Naive thymus-derived CD4-positive, alpha-beta T cell (primary cell): Measurements from ENCODE around the gene NBEA. TPM values are rescaled to one million over a fixed set of nuclear protein-coding genes. Genes with fewer than 3 reads are reported as not detected.
"Not testable (repeated sequence)": the region's sequence is repeated elsewhere in the genome, so short reads cannot be mapped to it uniquely, and the experiment has no call there.

Experiments
- ATAC-seq: fragments of 150-1000 bp; cut with Tn5 transposase; 2 replicates; pipeline ENCODE4 v1.10.0; 2021; ENCODE audit warnings: mild to moderate bottlenecking, moderate library complexity
- CTCF ChIA-PET: fragments of 350-600 bp; sonication (Branson Sonifier 250); formaldehyde crosslinking; loops from one replicate; lab custom pipeline; 2021; ENCODE audit warnings: antibody characterized with exemption; lab: Charles Lee
- POLR2A ChIA-PET: fragments of 350-600 bp; sonication (Branson Sonifier 250); formaldehyde crosslinking; loops from one replicate; lab custom pipeline; 2021; ENCODE audit warnings: antibody characterized with exemption, inconsistent platforms; lab: Charles Lee
- DNase-seq, 9 donors: peaks; one replicate each; pipeline versions ENCODE4 v3.0.0 to v3.0.0-alpha.2; 2020 to 2022; ENCODE audit warnings: mixed read lengths in 1 of 9
- H3K27ac ChIP-seq: one replicate; pipeline ENCODE4 v1.7.0; 2013; ENCODE audit warnings: mild to moderate bottlenecking, low read depth, low read length, moderate library complexity
- H3K27me3 ChIP-seq, 2 donors: one replicate each; pipeline ENCODE4 v1.7.0; 2013; ENCODE audit warnings: low read length in 2 of 2, mild to moderate bottlenecking in 2 of 2, moderate library complexity in 2 of 2; ENCODE audit not compliant: control insufficient read depth in 2 of 2, insufficient read depth in 2 of 2
- H3K36me3 ChIP-seq, 3 experiments: 1 replicate in 2 of 3; 2 replicates in 1 of 3; pipeline ENCODE4 v1.7.0; 2013; ENCODE audit warnings: low read length in 3 of 3, mild to moderate bottlenecking in 3 of 3, moderate library complexity in 1 of 3; ENCODE audit not compliant: insufficient read depth in 3 of 3, control insufficient read depth in 2 of 3
- H3K4me1 ChIP-seq, 2 donors: one replicate each; pipeline ENCODE4 v1.7.0; 2013; ENCODE audit warnings: low read length in 2 of 2, mild to moderate bottlenecking in 2 of 2, moderate library complexity in 1 of 2; ENCODE audit not compliant: control insufficient read depth in 2 of 2, insufficient read depth in 2 of 2
- H3K4me3 ChIP-seq: 2 replicates; pipeline ENCODE4 v1.7.0; 2013; ENCODE audit warnings: mild to moderate bottlenecking, low read length
- H3K9me3 ChIP-seq, 3 experiments: 1 replicate in 2 of 3; 2 replicates in 1 of 3; pipeline ENCODE4 v1.7.0; 2013; ENCODE audit warnings: low read length in 3 of 3; ENCODE audit not compliant: control insufficient read depth in 2 of 3
- H3K27ac Mint-ChIP-seq, 9 donors: one replicate each; pipeline ENCODE4 v1.8.0; 2020 to 2022; ENCODE audit warnings: mixed read lengths in 9 of 9, mild to moderate bottlenecking in 8 of 9, moderate library complexity in 5 of 9, inconsistent platforms in 2 of 9
- H3K27me3 Mint-ChIP-seq, 5 donors: one replicate each; pipeline ENCODE4 v1.8.0; 2021 to 2022; ENCODE audit warnings: mixed read lengths in 5 of 5, mild to moderate bottlenecking in 1 of 5
- H3K36me3 Mint-ChIP-seq, 5 donors: one replicate each; pipeline ENCODE4 v1.8.0; 2020 to 2022; ENCODE audit warnings: mixed read lengths in 5 of 5, mild to moderate bottlenecking in 3 of 5, inconsistent platforms in 1 of 5
- H3K4me1 Mint-ChIP-seq, 7 donors: one replicate each; pipeline ENCODE4 v1.8.0; 2020 to 2022; ENCODE audit warnings: mixed read lengths in 7 of 7, mild to moderate bottlenecking in 3 of 7, inconsistent platforms in 1 of 7
- H3K4me3 Mint-ChIP-seq, 10 donors: one replicate each; pipeline ENCODE4 v1.8.0; 2020 to 2022; ENCODE audit warnings: mild to moderate bottlenecking in 10 of 10, mixed read lengths in 10 of 10, moderate library complexity in 6 of 10, inconsistent platforms in 2 of 10
- H3K9me3 Mint-ChIP-seq, 11 donors: one replicate each; pipeline ENCODE4 v1.8.0; 2020 to 2022; ENCODE audit warnings: mixed read lengths in 11 of 11, mild to moderate bottlenecking in 4 of 11, inconsistent platforms in 1 of 11, moderate library complexity in 1 of 11
- intact Hi-C, 2 donors: fragments of 100-400 bp; cut with micrococcal nuclease; formaldehyde crosslinking; loops; one replicate each; pipeline ENCODE4 v1.15.1; 2023
- polyA plus RNA-seq, 2 donors: library from polyadenylated mRNA; unstranded; fragments of 300-500 nt; fragmentation: Illumina TruSeq; gene quantifications; one replicate each; pipeline ENCODE4 v1.2.3, GENCODE V29; 2021
- total RNA-seq, 6 experiments: library from RNA in 5 of 6; stranded (reverse) in 5 of 6; gene quantifications; 1 replicate in 5 of 6; 2 replicates in 1 of 6; pipeline ENCODE4 v1.2.3 and lab custom pipeline; 2021 to 2026

NBEA gene
- total and polyA plus RNA-seq, 7 experiments from 2014 or later: 0.15 to 6.3 (median 3.2) TPM

DNA sequence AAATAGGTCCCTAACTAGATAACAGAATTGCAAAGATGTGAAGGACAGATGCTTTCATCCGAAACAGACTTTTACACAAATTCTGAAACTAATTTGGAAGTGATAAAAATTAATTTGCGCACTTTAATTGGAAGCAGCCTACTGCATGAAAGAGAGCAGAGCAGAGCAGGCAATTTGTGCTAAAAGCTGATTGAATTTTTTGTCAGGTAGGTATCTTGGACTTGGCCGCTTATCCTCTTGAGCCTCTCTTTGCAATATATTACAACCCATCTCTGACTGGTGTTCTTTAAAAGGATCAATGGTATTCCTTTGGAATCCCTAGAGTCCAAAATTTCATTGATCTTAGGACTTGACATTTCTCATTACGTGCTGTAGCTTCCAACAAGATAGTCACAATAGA, 717.7 kb downstream of the NBEA start:
- H3K27ac Mint-ChIP-seq: no peak overlapping the region
- peaks cover 0 to 2% (median 0%) of the 10 kb centered on the region in 7 donors for H3K4me1 Mint-ChIP-seq
- intact Hi-C loops: no loop called here
- no peaks in the 10 kb centered on the region for H3K27me3 Mint-ChIP-seq
- ATAC-seq (no peak), DNase-seq (no peak)
- H3K9me3 ChIP-seq: no peaks in the 10 kb centered on the region
- no peaks in the 10 kb centered on the region for H3K4me1 ChIP-seq
- H3K9me3 Mint-ChIP-seq: no peaks in the 10 kb centered on the region
- H3K27ac ChIP-seq: no peak overlapping the region
- CTCF ChIA-PET: no interaction called here
- H3K27me3 ChIP-seq: no peaks in the 10 kb centered on the region
- no peaks in the 10 kb centered on the region for H3K36me3 ChIP-seq
- POLR2A ChIA-PET: no interaction called here
- no peak overlapping the region for H3K4me3 Mint-ChIP-seq
- H3K36me3 Mint-ChIP-seq: peaks cover 0 to 7% (median 0%) of the 10 kb centered on the region in 5 donors
- no peak overlapping the region for H3K4me3 ChIP-seq

DNA sequence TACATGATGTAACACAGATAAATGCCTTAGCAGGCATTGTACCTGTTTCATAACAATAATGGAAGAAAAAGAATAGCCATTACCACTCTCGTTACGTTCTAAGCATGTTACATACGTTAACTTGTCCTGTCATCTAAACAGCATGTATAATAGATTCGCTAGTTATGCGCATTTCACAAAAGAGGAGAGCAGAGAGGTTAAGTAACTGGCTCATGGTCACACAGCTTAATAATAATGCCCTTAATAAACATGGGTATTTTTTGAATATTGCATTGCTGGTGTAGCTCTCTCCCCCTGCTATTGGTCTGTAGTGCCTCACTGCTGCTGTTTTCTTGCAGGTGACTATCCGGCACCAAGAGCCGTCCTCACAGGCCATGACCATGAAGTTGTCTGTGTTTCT, 722.7 kb downstream of the NBEA start:
- DNase-seq (no peak), ATAC-seq (no peak)
- H3K36me3 Mint-ChIP-seq: peaks cover 0 to 7% (median 0%) of the 10 kb centered on the region in 5 donors
- H3K27me3 Mint-ChIP-seq: no peaks in the 10 kb centered on the region
- intact Hi-C loops: no loop called here
- H3K9me3 Mint-ChIP-seq: peaks cover 0 to 2% (median 0%) of the 10 kb centered on the region in 11 donors
- ChIA-PET POLR2A (no interaction called here), CTCF (no interaction called here)
- H3K27me3 ChIP-seq: no peaks in the 10 kb centered on the region
- H3K27ac ChIP-seq: no peak overlapping the region
- no peaks in the 10 kb centered on the region for H3K9me3 ChIP-seq
- no peak overlapping the region for H3K4me3 Mint-ChIP-seq
- H3K4me3 ChIP-seq: no peak overlapping the region
- no peaks in the 10 kb centered on the region for H3K4me1 ChIP-seq
- H3K27ac Mint-ChIP-seq: no peak overlapping the region
- no peaks in the 10 kb centered on the region for H3K36me3 ChIP-seq
- H3K4me1 Mint-ChIP-seq: peaks cover 0 to 2% (median 0%) of the 10 kb centered on the region in 7 donors

DNA sequence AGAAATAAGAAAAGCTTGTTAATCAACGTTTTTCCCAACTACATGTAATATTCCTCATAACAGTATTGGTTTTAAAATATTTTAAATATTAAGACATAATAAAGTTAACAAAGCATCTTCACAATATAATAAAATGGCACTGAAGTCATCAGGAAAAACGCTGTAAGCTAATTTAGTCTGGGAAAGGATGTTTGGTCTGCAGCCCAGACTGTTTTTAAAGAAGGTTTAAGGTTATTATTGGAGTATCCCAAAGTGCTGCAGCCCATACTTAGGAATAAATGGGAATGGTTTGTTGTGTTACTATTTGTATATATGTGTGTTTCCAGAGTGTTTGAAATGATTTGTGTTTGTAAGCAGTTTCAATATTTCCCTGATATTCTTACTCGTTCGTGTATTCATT, 727.3 kb downstream of the NBEA start:
- intact Hi-C loops: no loop called here
- H3K27me3 ChIP-seq: no peaks in the 10 kb centered on the region
- no peak for ATAC-seq
- ChIA-PET POLR2A (no interaction called here), CTCF (no interaction called here)
- no peaks in the 10 kb centered on the region for H3K36me3 ChIP-seq
- peaks cover 0 to 11% (median 0%) of the 10 kb centered on the region in 5 donors for H3K36me3 Mint-ChIP-seq
- H3K4me3 Mint-ChIP-seq: no peak overlapping the region
- no peak for DNase-seq
- H3K9me3 ChIP-seq: no peaks in the 10 kb centered on the region
- H3K4me1 Mint-ChIP-seq: no peaks in the 10 kb centered on the region
- no peaks in the 10 kb centered on the region for H3K4me1 ChIP-seq
- no peak overlapping the region for H3K27ac ChIP-seq
- no peak overlapping the region for H3K4me3 ChIP-seq
- peaks cover 0 to 2% (median 0%) of the 10 kb centered on the region in 11 donors for H3K9me3 Mint-ChIP-seq
- no peak overlapping the region for H3K27ac Mint-ChIP-seq
- no peaks in the 10 kb centered on the region for H3K27me3 Mint-ChIP-seq

DNA sequence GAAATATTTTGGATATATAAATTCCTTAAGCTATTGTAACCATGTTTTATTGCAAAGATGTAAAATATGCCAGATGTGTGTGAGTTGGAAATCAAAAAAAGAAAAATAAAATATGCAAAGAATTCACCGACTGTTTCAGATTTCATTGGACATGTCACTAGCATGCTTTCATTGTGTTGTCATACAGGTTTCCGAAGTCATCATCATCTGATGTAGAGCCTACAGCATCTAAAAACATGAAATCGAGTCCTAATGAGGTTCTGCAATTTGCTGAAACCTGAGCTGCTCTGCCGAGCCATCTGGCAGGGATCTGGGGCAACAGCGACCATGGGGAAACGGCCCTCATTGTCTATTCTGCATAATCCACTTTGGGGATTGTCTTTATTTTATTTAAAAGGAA, 730.5 kb downstream of the NBEA start:
- Mint-ChIP-seq H3K27me3 (no peaks in the 10 kb centered on the region), H3K27ac (no peak overlapping the region), H3K4me3 (no peak overlapping the region), H3K36me3 (peaks cover 0 to 11% (median 0%) of the 10 kb centered on the region in 5 donors), H3K9me3 (peaks cover 0 to 7% (median 0%) of the 10 kb centered on the region in 11 donors), H3K4me1 (no peaks in the 10 kb centered on the region)
- ChIA-PET CTCF (no interaction called here), POLR2A (no interaction called here)
- H3K4me3 ChIP-seq: no peak overlapping the region
- no peak for ATAC-seq
- H3K27ac ChIP-seq: no peak overlapping the region
- no peaks in the 10 kb centered on the region for H3K9me3 ChIP-seq
- H3K4me1 ChIP-seq: no peaks in the 10 kb centered on the region
- DNase-seq: no peak
- H3K36me3 ChIP-seq: no peaks in the 10 kb centered on the region
- intact Hi-C loops: no loop called here
- no peaks in the 10 kb centered on the region for H3K27me3 ChIP-seq

DNA sequence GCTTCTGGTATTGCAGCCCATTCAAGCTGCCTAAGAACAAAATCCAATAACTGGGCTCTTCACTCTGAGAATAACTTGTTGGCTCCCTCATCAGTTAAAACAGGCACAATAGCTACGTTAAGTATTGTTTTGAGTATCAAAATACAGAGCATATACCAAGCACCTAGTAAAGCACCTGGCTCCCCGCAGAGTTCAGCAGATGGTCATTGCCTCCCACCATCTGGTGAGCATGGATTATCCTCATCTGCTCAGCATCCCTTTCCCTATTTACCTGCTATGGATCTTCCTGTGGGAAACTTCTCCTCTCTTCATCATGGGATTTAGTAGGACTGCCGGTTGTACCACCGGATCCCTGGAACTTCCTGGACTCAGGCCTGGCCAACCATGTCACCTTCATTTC, 733.6 kb downstream of the NBEA start:
- Mint-ChIP-seq H3K4me1 (no peaks in the 10 kb centered on the region), H3K36me3 (peaks cover 0 to 5% (median 0%) of the 10 kb centered on the region in 5 donors), H3K9me3 (peaks cover 0 to 7% (median 0%) of the 10 kb centered on the region in 11 donors), H3K27ac (no peak overlapping the region), H3K4me3 (no peak overlapping the region), H3K27me3 (peaks cover 0 to 7% (median 0%) of the 10 kb centered on the region in 5 donors)
- intact Hi-C loops: no loop called here
- Histone ChIP-seq H3K36me3 (no peaks in the 10 kb centered on the region), H3K4me1 (no peaks in the 10 kb centered on the region), H3K9me3 (no peaks in the 10 kb centered on the region), H3K27me3 (no peaks in the 10 kb centered on the region), H3K27ac (no peak overlapping the region), H3K4me3 (no peak overlapping the region)
- DNase-seq (no peak), ATAC-seq (no peak)
- ChIA-PET POLR2A (no interaction called here), CTCF (no interaction called here)

DNA sequence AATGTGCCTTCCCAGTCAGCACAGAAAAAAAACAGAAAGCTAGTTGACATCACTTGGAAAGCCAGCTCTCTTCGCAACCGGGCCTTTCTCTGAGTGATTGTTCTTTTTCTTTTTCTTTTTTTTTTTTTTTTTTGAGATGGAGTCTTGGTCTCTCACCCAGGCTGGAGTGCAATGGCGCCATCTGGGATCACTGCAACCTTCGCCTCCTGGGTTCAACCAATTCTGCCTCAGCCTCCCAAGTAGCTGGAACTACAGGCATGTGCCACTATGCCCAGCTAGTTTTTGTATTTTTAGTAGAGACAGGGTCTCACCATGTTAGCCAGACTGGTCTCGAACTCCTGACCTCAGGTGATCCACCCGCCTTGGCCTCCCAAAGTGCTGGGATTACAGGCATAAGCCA, 735.8 kb downstream of the NBEA start:
- POLR2A ChIA-PET, H3K9me3 ChIP-seq, H3K9me3 Mint-ChIP-seq, DNase-seq, H3K4me3 Mint-ChIP-seq, H3K27me3 ChIP-seq, H3K27me3 Mint-ChIP-seq, CTCF ChIA-PET, H3K36me3 Mint-ChIP-seq, H3K4me1 ChIP-seq, H3K4me1 Mint-ChIP-seq, ATAC-seq, H3K36me3 ChIP-seq, intact Hi-C loops, H3K4me3 ChIP-seq, H3K27ac Mint-ChIP-seq, H3K27ac ChIP-seq: not testable (repeated sequence)

DNA sequence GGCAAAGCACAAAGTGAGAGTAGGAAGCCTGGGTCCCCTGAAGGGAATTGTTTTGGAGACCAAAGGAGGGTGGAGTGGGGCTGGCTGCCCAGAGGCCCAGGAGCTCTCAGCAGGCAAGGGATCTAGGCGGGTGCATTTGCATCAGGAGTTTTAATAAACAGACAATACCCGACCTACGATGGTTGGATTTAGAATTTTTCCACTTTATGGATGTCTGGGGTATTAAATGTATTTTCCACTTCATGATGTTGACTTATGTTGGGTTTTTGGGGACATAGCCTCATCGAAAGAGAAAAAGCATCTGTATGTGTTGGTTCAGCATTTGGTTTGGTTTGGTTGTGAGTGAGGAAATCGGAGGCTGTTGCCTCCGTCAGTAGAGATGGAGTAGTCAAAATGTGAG, 739.6 kb downstream of the NBEA start:
- CTCF ChIA-PET: no interaction called here
- peaks cover 0 to 13% (median 0%) of the 10 kb centered on the region in 5 donors for H3K27me3 Mint-ChIP-seq
- no peak for DNase-seq
- H3K4me1 Mint-ChIP-seq: peaks cover 0 to 4% (median 0%) of the 10 kb centered on the region in 7 donors
- intact Hi-C loops: no loop called here
- Histone ChIP-seq H3K9me3 (no peaks in the 10 kb centered on the region), H3K27me3 (no peaks in the 10 kb centered on the region), H3K4me1 (no peaks in the 10 kb centered on the region), H3K4me3 (no peak overlapping the region), H3K27ac (no peak overlapping the region), H3K36me3 (no peaks in the 10 kb centered on the region)
- H3K4me3 Mint-ChIP-seq: no peak overlapping the region
- H3K36me3 Mint-ChIP-seq: no peaks in the 10 kb centered on the region
- ATAC-seq: no peak
- POLR2A ChIA-PET: no interaction called here
- no peak overlapping the region for H3K27ac Mint-ChIP-seq
- H3K9me3 Mint-ChIP-seq: peaks cover 0 to 5% (median 2%) of the 10 kb centered on the region in 11 donors
